Naive B cell (primary cell): ENCODE results near the gene ANKRD6. TPM values are rescaled to one million over a fixed set of nuclear protein-coding genes. Genes with fewer than 3 reads are reported as not detected.
A peak's percentile ranks its signal among the peaks of the same experiment; 100 is the strongest.

Experiments used
- ATAC-seq, 2 donors: fragments of 150-1000 bp; cut with Tn5 transposase; 2 replicates each; pipeline ENCODE4 v1.10.0; 2021; ENCODE audit warnings: low read depth in 2 of 2, mild to moderate bottlenecking in 2 of 2, moderate library complexity in 2 of 2
- DNase-seq: peaks from one replicate; pipeline ENCODE4 v3.0.0; 2022
- H3K27ac Mint-ChIP-seq, 6 donors: one replicate each; pipeline ENCODE4 v1.8.0; 2020 to 2022; ENCODE audit warnings: mild to moderate bottlenecking in 6 of 6, mixed read lengths in 6 of 6, moderate library complexity in 5 of 6, inconsistent platforms in 2 of 6
- H3K27me3 Mint-ChIP-seq, 3 donors: one replicate each; pipeline ENCODE4 v1.8.0; 2021 to 2022; ENCODE audit warnings: mixed read lengths in 3 of 3, mild to moderate bottlenecking in 1 of 3
- H3K36me3 Mint-ChIP-seq, 2 donors: one replicate each; pipeline ENCODE4 v1.8.0; 2020 to 2022; ENCODE audit warnings: mixed read lengths in 2 of 2, inconsistent platforms in 1 of 2, mild to moderate bottlenecking in 1 of 2
- H3K4me1 Mint-ChIP-seq, 3 donors: one replicate each; pipeline ENCODE4 v1.8.0; 2020 to 2022; ENCODE audit warnings: mixed read lengths in 3 of 3, inconsistent platforms in 1 of 3, mild to moderate bottlenecking in 1 of 3, moderate library complexity in 1 of 3
- H3K4me3 Mint-ChIP-seq, 8 donors: one replicate each; pipeline ENCODE4 v1.8.0; 2020 to 2022; ENCODE audit warnings: mild to moderate bottlenecking in 8 of 8, mixed read lengths in 8 of 8, moderate library complexity in 8 of 8, inconsistent platforms in 2 of 8
- H3K9me3 Mint-ChIP-seq, 7 donors: one replicate each; pipeline ENCODE4 v1.8.0; 2020 to 2022; ENCODE audit warnings: mixed read lengths in 7 of 7, mild to moderate bottlenecking in 5 of 7, inconsistent platforms in 2 of 7, moderate library complexity in 1 of 7
- polyA plus RNA-seq, 6 donors: library from polyadenylated mRNA; unstranded; fragments of 300-500 nt; fragmentation: Illumina TruSeq; gene quantifications; one replicate each; pipeline ENCODE4 v1.2.3, GENCODE V29; 2021; ENCODE audit warnings: low read depth in 6 of 6

ANKRD6 gene
- polyA plus RNA-seq, 6 donors from 2014 or later = 0.63 to 1.2 (median 1.1) TPM; not detected in 1

GRCh38 chr6:89487864-89488263 lies 54.9 kb downstream of the ANKRD6 start:
- no peaks in the 10 kb centered on the region for H3K9me3 Mint-ChIP-seq
- no peak for DNase-seq
- ATAC-seq = no peak
- H3K4me1 Mint-ChIP-seq = no peaks in the 10 kb centered on the region
- H3K4me3 Mint-ChIP-seq = no peak overlapping the region
- H3K27me3 Mint-ChIP-seq = peaks cover 0 to 5% (median 0%) of the 10 kb centered on the region in 3 donors
- no peak overlapping the region for H3K27ac Mint-ChIP-seq
- no peaks in the 10 kb centered on the region for H3K36me3 Mint-ChIP-seq

GRCh38 chr6:89488438-89488837 lies 55.5 kb downstream of the ANKRD6 start:
- no peaks in the 10 kb centered on the region for H3K4me1 Mint-ChIP-seq
- no peak for DNase-seq
- H3K4me3 Mint-ChIP-seq = no peak overlapping the region
- no peak for ATAC-seq
- no peak overlapping the region for H3K27ac Mint-ChIP-seq
- H3K27me3 Mint-ChIP-seq = peaks cover 0 to 5% (median 0%) of the 10 kb centered on the region in 3 donors
- no peaks in the 10 kb centered on the region for H3K36me3 Mint-ChIP-seq
- H3K9me3 Mint-ChIP-seq = no peaks in the 10 kb centered on the region

GRCh38 chr6:89489078-89489477 lies 56.1 kb downstream of the ANKRD6 start:
- Mint-ChIP-seq H3K4me3 (no peak overlapping the region), H3K4me1 (no peaks in the 10 kb centered on the region), H3K36me3 (no peaks in the 10 kb centered on the region), H3K27me3 (peaks cover 0 to 5% (median 0%) of the 10 kb centered on the region in 3 donors), H3K9me3 (no peaks in the 10 kb centered on the region), H3K27ac (peak overlapping the region in 1 of 6 donors; percentile 41)
- ATAC-seq (no peak), DNase-seq (no peak)

- no peaks in the 10 kb centered on the region for H3K9me3 Mint-ChIP-seq
- peaks cover 0 to 5% (median 0%) of the 10 kb centered on the region in 3 donors for H3K27me3 Mint-ChIP-seq
- DNase-seq (no peak), ATAC-seq (no peak)
- no peaks in the 10 kb centered on the region for H3K4me1 Mint-ChIP-seq
- peak overlapping the region in 2 of 6 donors; percentile 10 to 35 for H3K27ac Mint-ChIP-seq
- no peak overlapping the region for H3K4me3 Mint-ChIP-seq
- H3K36me3 Mint-ChIP-seq = no peaks in the 10 kb centered on the region
Measured at GRCh38 chr6:89492025-89492640, 59.2 kb downstream of the ANKRD6 start.

GRCh38 chr6:89494131-89494793 lies 61.3 kb downstream of the ANKRD6 start:
- H3K36me3 Mint-ChIP-seq = no peaks in the 10 kb centered on the region
- peaks cover 0 to 5% (median 0%) of the 10 kb centered on the region in 3 donors for H3K27me3 Mint-ChIP-seq
- no peaks in the 10 kb centered on the region for H3K9me3 Mint-ChIP-seq

GRCh38 chr6:89495961-89496535 lies 63.1 kb downstream of the ANKRD6 start:
- DNase-seq (no peak), ATAC-seq (no peak)
- Mint-ChIP-seq H3K4me1 (no peaks in the 10 kb centered on the region), H3K9me3 (no peaks in the 10 kb centered on the region), H3K4me3 (no peak overlapping the region), H3K27me3 (no peaks in the 10 kb centered on the region), H3K27ac (no peak overlapping the region), H3K36me3 (no peaks in the 10 kb centered on the region)

More at GRCh38 chr6:89494131-89494793, 61.3 kb downstream of the ANKRD6 start:
- Mint-ChIP-seq H3K27ac (peak overlapping the region in 1 of 6 donors; percentile 20), H3K4me3 (no peak overlapping the region), H3K4me1 (no peaks in the 10 kb centered on the region)
- DNase-seq (no peak), ATAC-seq (no peak)

- Mint-ChIP-seq H3K27me3 (no peaks in the 10 kb centered on the region), H3K4me3 (no peak overlapping the region), H3K4me1 (no peaks in the 10 kb centered on the region), H3K36me3 (no peaks in the 10 kb centered on the region), H3K27ac (no peak overlapping the region), H3K9me3 (no peaks in the 10 kb centered on the region)
- DNase-seq = no peak
- ATAC-seq = no peak
Measured at GRCh38 chr6:89500611-89501010, 67.7 kb downstream of the ANKRD6 start.

- H3K27me3 Mint-ChIP-seq = no peaks in the 10 kb centered on the region
- H3K36me3 Mint-ChIP-seq = no peaks in the 10 kb centered on the region
- H3K4me3 Mint-ChIP-seq = no peak overlapping the region
- H3K4me1 Mint-ChIP-seq = no peaks in the 10 kb centered on the region
- ATAC-seq (no peak), DNase-seq (no peak)
- H3K27ac Mint-ChIP-seq = no peak overlapping the region
- no peaks in the 10 kb centered on the region for H3K9me3 Mint-ChIP-seq
Measured at GRCh38 chr6:89501222-89501621, 68.3 kb downstream of the ANKRD6 start.

- Mint-ChIP-seq H3K4me1 (no peaks in the 10 kb centered on the region), H3K9me3 (no peaks in the 10 kb centered on the region), H3K4me3 (no peak overlapping the region), H3K36me3 (no peaks in the 10 kb centered on the region), H3K27ac (no peak overlapping the region), H3K27me3 (no peaks in the 10 kb centered on the region)
- DNase-seq (no peak), ATAC-seq (no peak)
Measured at GRCh38 chr6:89501753-89502152, 68.8 kb downstream of the ANKRD6 start.

- no peak overlapping the region for H3K27ac Mint-ChIP-seq
- H3K9me3 Mint-ChIP-seq = no peaks in the 10 kb centered on the region
- no peaks in the 10 kb centered on the region for H3K27me3 Mint-ChIP-seq
- H3K4me3 Mint-ChIP-seq = no peak overlapping the region
- ATAC-seq = no peak
- H3K36me3 Mint-ChIP-seq = no peaks in the 10 kb centered on the region
- DNase-seq = no peak
- no peaks in the 10 kb centered on the region for H3K4me1 Mint-ChIP-seq
Measured at GRCh38 chr6:89503641-89504040, 70.7 kb downstream of the ANKRD6 start.

GRCh38 chr6:89505847-89506246 lies 72.9 kb downstream of the ANKRD6 start:
- no peak for ATAC-seq
- H3K9me3 Mint-ChIP-seq = no peaks in the 10 kb centered on the region
- DNase-seq = no peak
- no peak overlapping the region for H3K27ac Mint-ChIP-seq
- peaks cover 0 to 2% (median 0%) of the 10 kb centered on the region in 3 donors for H3K4me1 Mint-ChIP-seq
- H3K36me3 Mint-ChIP-seq = no peaks in the 10 kb centered on the region
- no peaks in the 10 kb centered on the region for H3K27me3 Mint-ChIP-seq
- no peak overlapping the region for H3K4me3 Mint-ChIP-seq

- no peak overlapping the region for H3K27ac Mint-ChIP-seq
- no peaks in the 10 kb centered on the region for H3K36me3 Mint-ChIP-seq
- no peak overlapping the region for H3K4me3 Mint-ChIP-seq
- no peaks in the 10 kb centered on the region for H3K9me3 Mint-ChIP-seq
- H3K27me3 Mint-ChIP-seq = no peaks in the 10 kb centered on the region
- DNase-seq (no peak), ATAC-seq (no peak)
- peaks cover 0 to 2% (median 0%) of the 10 kb centered on the region in 3 donors for H3K4me1 Mint-ChIP-seq
Measured at GRCh38 chr6:89506716-89507617, 74.0 kb downstream of the ANKRD6 start.

- Mint-ChIP-seq H3K27ac (peak overlapping the region in 1 of 6 donors; percentile 22), H3K36me3 (no peaks in the 10 kb centered on the region), H3K4me3 (peak overlapping the region in 1 of 8 donors; percentile 37), H3K9me3 (no peaks in the 10 kb centered on the region), H3K4me1 (peaks cover 0 to 2% (median 0%) of the 10 kb centered on the region in 3 donors), H3K27me3 (no peaks in the 10 kb centered on the region)
- ATAC-seq (no peak), DNase-seq (no peak)
Measured at GRCh38 chr6:89508755-89509563, 76.0 kb downstream of the ANKRD6 start.
